ACC112 (cell line): ENCODE data around the gene CCDC85B.

Source experiments
- H2AFZ ChIP-seq: fragments of 200-600 bp; sonication (generic); one replicate; pipeline ENCODE4 v1.6.0; 2017; ENCODE audit warnings: antibody characterized with exemption, low read length; ENCODE audit not compliant: unreplicated experiment
- H3K27ac ChIP-seq: fragments of 200-600 bp; sonication (generic); 2 replicates; pipeline ENCODE4 v1.5.1; 2014; ENCODE audit warnings: low read depth, mild to moderate bottlenecking, antibody characterized with exemption, low read length, moderate library complexity
- H3K27me3 ChIP-seq: fragments of 200-600 bp; sonication (generic); 2 replicates; pipeline ENCODE4 v1.6.1; 2014; ENCODE audit warnings: mild to moderate bottlenecking, antibody characterized with exemption, low read length, moderate library complexity, mixed read lengths; ENCODE audit not compliant: insufficient read depth
- H3K36me3 ChIP-seq: fragments of 200-600 bp; sonication (generic); 2 replicates; pipeline ENCODE4 v1.6.1; 2016; ENCODE audit warnings: mild to moderate bottlenecking, antibody characterized with exemption, low read length, moderate library complexity, mixed read lengths; ENCODE audit not compliant: insufficient read depth
- H3K4me1 ChIP-seq: fragments of 200-600 bp; sonication (generic); one replicate; pipeline ENCODE4 v1.6.1; 2016; ENCODE audit warnings: low read length, mixed read lengths; ENCODE audit not compliant: insufficient read depth, unreplicated experiment, control insufficient read depth
- H3K4me3 ChIP-seq: fragments of 200-600 bp; sonication (generic); 2 replicates; pipeline ENCODE4 v1.5.1; 2014; ENCODE audit warnings: mild to moderate bottlenecking, low read depth, low read length
- H3K79me2 ChIP-seq: fragments of 200-600 bp; sonication (generic); one replicate; pipeline ENCODE4 v1.6.0; 2016; ENCODE audit warnings: low read length; ENCODE audit not compliant: control insufficient read depth, unreplicated experiment, insufficient read depth

Gene CCDC85B

GRCh38 chr11:65903068-65903481, 12.6 kb downstream of the CCDC85B start:
- Histone ChIP-seq H2AFZ (no peak overlapping the region), H3K36me3 (peaks cover 10% of the 10 kb centered on the region), H3K4me3 (peak overlapping the region; percentile 43; the same call in 1 of the 2 replicates), H3K27me3 (no peaks in the 10 kb centered on the region), H3K27ac (peak overlapping the region; percentile 91), H3K4me1 (peaks cover 45% of the 10 kb centered on the region), H3K79me2 (peaks cover 31% of the 10 kb centered on the region)

DNA sequence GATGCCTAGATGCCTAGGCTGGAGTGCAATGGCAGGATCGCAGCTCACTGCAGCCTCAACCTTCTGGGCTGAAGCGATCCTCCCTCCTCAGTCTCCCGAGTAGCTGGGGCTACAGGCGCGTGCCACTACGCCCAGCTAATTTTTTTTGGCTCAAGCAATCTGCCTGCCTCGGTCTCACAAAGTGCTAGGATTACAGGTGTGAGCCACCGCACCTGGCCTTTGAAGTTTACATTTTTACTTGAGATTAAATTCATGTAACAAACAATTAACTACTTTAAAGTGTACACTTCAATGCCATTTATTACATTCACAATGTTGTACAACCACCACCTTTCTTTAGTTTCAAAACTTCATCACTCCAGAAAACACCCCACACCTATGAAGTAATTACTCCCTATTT, 13.2 kb downstream of the CCDC85B start:
- Histone ChIP-seq H3K27ac (peak overlapping the region; percentile 91), H3K36me3 (peaks cover 4% of the 10 kb centered on the region; the same call in 1 of the 2 replicates), H2AFZ (no peak overlapping the region), H3K27me3 (no peaks in the 10 kb centered on the region), H3K4me1 (peaks cover 45% of the 10 kb centered on the region), H3K4me3 (peak overlapping the region; percentile 43; the same call in 1 of the 2 replicates), H3K79me2 (peaks cover 25% of the 10 kb centered on the region)

DNA sequence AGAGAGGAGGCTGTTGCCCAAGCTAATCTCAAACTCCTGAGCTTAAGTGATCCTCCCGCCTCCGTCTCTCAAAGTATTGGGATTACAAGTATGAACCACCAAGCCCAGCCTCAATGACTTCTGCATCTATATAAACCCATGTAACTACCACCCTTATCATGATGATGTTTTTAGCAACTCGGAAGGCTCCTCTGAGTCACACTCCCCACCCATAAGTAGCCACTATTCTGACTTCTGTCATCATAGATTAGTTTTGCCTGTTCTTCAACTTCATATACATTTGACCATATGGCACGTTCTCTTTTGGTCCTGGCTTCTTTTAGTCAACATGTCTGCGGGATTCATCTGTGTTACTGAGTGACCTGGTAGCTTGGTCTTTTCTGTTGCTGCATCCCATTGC, 16.1 kb downstream of the CCDC85B start:
- H3K27ac ChIP-seq: peak overlapping the region; percentile 23; the same call in 1 of the 2 replicates
- H3K79me2 ChIP-seq: peaks cover 3% of the 10 kb centered on the region
- H3K4me1 ChIP-seq: peaks cover 53% of the 10 kb centered on the region
- H3K36me3 ChIP-seq: no peaks in the 10 kb centered on the region
- no peak overlapping the region for H3K4me3 ChIP-seq
- H3K27me3 ChIP-seq: no peaks in the 10 kb centered on the region
- no peak overlapping the region for H2AFZ ChIP-seq

DNA sequence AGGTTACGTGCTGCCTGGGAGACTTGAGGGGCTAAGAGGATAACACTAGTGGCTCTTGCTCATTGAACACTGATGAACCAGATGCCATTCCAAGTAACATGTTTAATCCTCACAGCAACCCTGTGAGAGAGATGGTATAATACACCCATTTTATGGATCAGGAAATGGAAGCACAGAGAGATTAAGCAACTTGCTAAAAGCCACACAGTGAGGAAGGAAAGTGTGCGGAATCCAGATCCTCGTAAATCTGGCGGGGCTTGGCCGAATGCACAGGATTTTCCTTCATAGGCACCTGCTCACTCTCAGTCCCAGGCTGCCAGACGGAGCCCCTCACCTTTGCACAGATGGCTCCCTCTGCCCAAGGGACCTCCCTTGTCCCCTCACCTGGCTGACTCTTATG, 17.4 kb downstream of the CCDC85B start:
- Histone ChIP-seq H2AFZ (no peak overlapping the region), H3K36me3 (no peaks in the 10 kb centered on the region), H3K27me3 (no peaks in the 10 kb centered on the region), H3K4me1 (peaks cover 53% of the 10 kb centered on the region), H3K27ac (no peak overlapping the region), H3K79me2 (no peaks in the 10 kb centered on the region), H3K4me3 (no peak overlapping the region)

GRCh38 chr11:65911682-65912568, 21.5 kb downstream of the CCDC85B start:
- no peak overlapping the region for H2AFZ ChIP-seq
- peaks cover 74% of the 10 kb centered on the region for H3K4me1 ChIP-seq
- no peaks in the 10 kb centered on the region for H3K27me3 ChIP-seq
- H3K79me2 ChIP-seq: peaks cover 11% of the 10 kb centered on the region
- H3K4me3 ChIP-seq: peak overlapping the region; percentile 27; the same call in 1 of the 2 replicates
- peak overlapping the region; percentile 91 for H3K27ac ChIP-seq
- H3K36me3 ChIP-seq: no peaks in the 10 kb centered on the region

GRCh38 chr11:65912845-65913244, 22.4 kb downstream of the CCDC85B start:
- Histone ChIP-seq H3K27me3 (no peaks in the 10 kb centered on the region), H3K79me2 (peaks cover 20% of the 10 kb centered on the region), H3K36me3 (peaks cover 2% of the 10 kb centered on the region; the same call in 1 of the 2 replicates), H3K27ac (peak overlapping the region; percentile 91), H2AFZ (no peak overlapping the region), H3K4me3 (no peak overlapping the region), H3K4me1 (peaks cover 78% of the 10 kb centered on the region)

DNA sequence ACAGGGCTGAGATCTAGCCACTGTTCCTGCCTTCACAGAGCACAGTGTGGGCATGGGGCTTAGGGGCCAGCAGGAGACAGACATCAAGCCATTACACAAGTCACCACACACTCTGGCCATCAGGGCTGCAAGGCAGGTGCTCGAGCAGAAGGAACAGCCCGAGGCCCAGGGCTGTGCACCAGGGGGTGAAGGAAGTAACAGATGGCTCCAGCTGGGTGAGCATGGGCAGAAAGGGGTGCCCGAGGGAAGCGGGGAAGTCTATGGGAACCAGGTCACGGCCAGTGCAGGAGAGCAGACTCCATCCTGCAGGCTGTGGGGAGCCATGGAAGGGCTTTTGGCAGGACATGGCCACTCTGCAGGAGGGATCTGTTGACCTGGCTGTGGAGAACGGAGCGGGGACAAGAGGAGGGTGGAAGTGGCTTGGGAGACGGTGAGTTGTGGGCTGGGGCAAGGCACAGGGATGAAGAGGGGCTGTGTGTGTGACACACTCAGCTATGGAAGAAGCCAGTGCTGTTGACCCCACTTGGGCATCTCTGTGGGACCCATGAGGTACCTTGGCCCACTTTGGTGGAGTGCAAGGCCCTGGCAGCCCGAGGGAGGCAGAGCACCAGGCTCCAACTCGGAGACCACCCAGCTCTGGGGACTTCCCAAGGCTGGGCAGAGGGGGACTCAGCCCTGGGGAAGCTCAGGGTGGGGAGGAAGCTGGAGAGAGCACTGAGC, 24.8 kb downstream of the CCDC85B start:
- peaks cover 2% of the 10 kb centered on the region; the same call in 1 of the 2 replicates for H3K36me3 ChIP-seq
- no peak overlapping the region for H2AFZ ChIP-seq
- H3K4me3 ChIP-seq: peak overlapping the region; percentile 2; the same call in 1 of the 2 replicates
- peaks cover 38% of the 10 kb centered on the region for H3K79me2 ChIP-seq
- H3K27ac ChIP-seq: peak overlapping the region; percentile 91
- H3K27me3 ChIP-seq: no peaks in the 10 kb centered on the region
- peaks cover 76% of the 10 kb centered on the region for H3K4me1 ChIP-seq

DNA sequence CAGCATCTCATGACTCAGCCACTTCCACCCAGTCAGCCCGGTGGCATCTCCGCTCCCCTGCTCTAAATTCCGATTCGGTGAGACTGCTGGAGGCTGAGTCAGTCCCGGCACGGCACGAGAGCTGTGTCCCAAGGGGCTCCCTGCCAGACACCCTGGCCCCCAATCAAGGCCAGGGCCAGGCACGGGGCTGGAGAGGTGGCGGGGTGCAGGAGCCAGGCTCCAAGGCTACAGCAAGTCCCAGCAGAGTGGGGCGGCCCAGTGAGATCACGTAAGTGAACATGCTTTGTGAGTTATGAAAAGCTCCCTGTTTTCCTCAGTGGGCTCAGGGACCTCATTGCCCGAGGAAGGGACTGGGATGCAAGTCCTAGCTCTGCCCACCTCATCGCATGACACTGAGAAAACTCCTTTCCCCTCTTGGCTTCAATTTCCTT, 25.4 kb downstream of the CCDC85B start:
- peaks cover 44% of the 10 kb centered on the region for H3K79me2 ChIP-seq
- H3K27me3 ChIP-seq: no peaks in the 10 kb centered on the region
- peaks cover 5% of the 10 kb centered on the region; the same call in 1 of the 2 replicates for H3K36me3 ChIP-seq
- no peak overlapping the region for H2AFZ ChIP-seq
- H3K4me3 ChIP-seq: peak overlapping the region; percentile 97
- peaks cover 75% of the 10 kb centered on the region for H3K4me1 ChIP-seq
- H3K27ac ChIP-seq: peak overlapping the region; percentile 91

DNA sequence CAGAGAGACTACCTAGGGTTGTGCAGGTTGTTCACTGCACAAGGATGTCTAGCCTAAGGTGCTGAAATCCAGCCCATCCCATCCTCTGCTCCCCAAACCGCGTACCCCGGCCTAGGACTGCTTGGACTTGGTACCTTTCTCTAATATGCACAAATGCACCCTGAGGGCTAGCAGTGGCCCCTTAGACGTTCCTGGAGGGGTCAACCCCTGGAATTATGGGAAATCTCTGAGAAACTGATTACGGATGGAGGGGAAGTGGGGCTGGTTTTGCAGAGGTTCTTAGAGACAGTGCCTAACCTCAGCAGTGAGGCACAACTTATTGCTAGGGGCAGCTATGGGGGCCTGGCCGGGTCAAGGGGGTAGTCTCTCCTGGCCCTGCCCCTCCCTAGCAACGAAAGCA, 25.9 kb downstream of the CCDC85B start:
- Histone ChIP-seq H3K4me3 (peak overlapping the region; percentile 97), H3K36me3 (peaks cover 6% of the 10 kb centered on the region; the same call in 1 of the 2 replicates), H3K4me1 (peaks cover 75% of the 10 kb centered on the region), H3K79me2 (peaks cover 49% of the 10 kb centered on the region), H3K27ac (peak overlapping the region; percentile 91), H3K27me3 (no peaks in the 10 kb centered on the region), H2AFZ (no peak overlapping the region)

DNA sequence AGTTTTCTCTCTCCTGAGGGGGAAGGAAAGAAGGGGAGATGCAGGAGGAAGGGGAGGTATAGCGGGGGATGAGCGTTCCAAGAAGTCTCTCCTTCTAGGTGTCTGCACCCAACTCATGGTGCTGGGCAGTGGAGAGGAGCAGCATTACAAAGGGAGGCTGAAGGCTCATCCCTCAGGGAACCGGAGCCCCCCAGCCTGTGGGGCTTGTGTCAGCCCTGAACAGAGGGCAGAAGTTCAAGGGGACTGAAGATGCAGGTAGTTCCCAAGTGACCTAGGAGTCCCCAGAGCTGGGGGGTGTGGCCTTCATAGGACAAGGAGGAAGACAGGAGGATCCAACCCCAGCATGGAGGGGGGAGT, 26.6 kb downstream of the CCDC85B start:
- H3K4me3 ChIP-seq: peak overlapping the region; percentile 97
- H3K27me3 ChIP-seq: no peaks in the 10 kb centered on the region
- H3K79me2 ChIP-seq: peaks cover 54% of the 10 kb centered on the region
- peak overlapping the region; percentile 91 for H3K27ac ChIP-seq
- H3K4me1 ChIP-seq: peaks cover 72% of the 10 kb centered on the region
- H3K36me3 ChIP-seq: peaks cover 6% of the 10 kb centered on the region; the same call in 1 of the 2 replicates
- no peak overlapping the region for H2AFZ ChIP-seq
